NCI-H345 treated with DMSO at 0.1 percent for 48 hours (cell line): ENCODE results near the gene CHRM4.
A peak's percentile ranks its signal among the peaks of the same experiment; 100 is the strongest.

Source experiments
- DNase-seq: peaks from one replicate; lab custom pipeline; 2025; ENCODE audit not compliant: unreplicated experiment; lab: John Stamatoyannopoulos, UW

The CHRM4 gene

GRCh38 chr11:46402957-46403902 lies 11.7 kb upstream of the CHRM4 start:
- no peak for DNase-seq

- no peak for DNase-seq
Observed at GRCh38 chr11:46397526-46397925, 6.0 kb upstream of the CHRM4 start.

- DNase-seq, result no peak
Observed at GRCh38 chr11:46393759-46394158, 2.2 kb upstream of the CHRM4 start.

GRCh38 chr11:46393231-46393616 lies 1.6 kb upstream of the CHRM4 start:
- DNase-seq, result no peak

- DNase-seq, result no peak
Observed at GRCh38 chr11:46392421-46393230, 1.1 kb upstream of the CHRM4 start.

GRCh38 chr11:46391186-46391577 lies 394 bp downstream of the CHRM4 start:
- no peak for DNase-seq

- DNase-seq, result no peak
Observed at GRCh38 chr11:46390331-46391171, 1.0 kb downstream of the CHRM4 start.

GRCh38 chr11:46389450-46390330 lies 1.9 kb downstream of the CHRM4 start:
- peak; percentile 61 for DNase-seq

- DNase-seq, result no peak
Observed at GRCh38 chr11:46388619-46389449, 2.7 kb downstream of the CHRM4 start.

- DNase-seq, result no peak
Observed at GRCh38 chr11:46387919-46388618, 3.5 kb downstream of the CHRM4 start.

- no peak for DNase-seq
Observed at GRCh38 chr11:46387456-46387855, 4.1 kb downstream of the CHRM4 start.

- no peak for DNase-seq
Observed at GRCh38 chr11:46386674-46387073, 4.9 kb downstream of the CHRM4 start.

- DNase-seq, result no peak
Observed at GRCh38 chr11:46386005-46386578, 5.5 kb downstream of the CHRM4 start.

GRCh38 chr11:46385169-46386004 lies 6.2 kb downstream of the CHRM4 start:
- no peak for DNase-seq

- no peak for DNase-seq
Observed at GRCh38 chr11:46383974-46384701, 7.4 kb downstream of the CHRM4 start.

- DNase-seq, result no peak
Observed at GRCh38 chr11:46383404-46383758, 8.2 kb downstream of the CHRM4 start.
